ENCODE measurements around the gene ELOB. TPM values are rescaled to one million over a fixed set of nuclear protein-coding genes. Genes with fewer than 3 reads are reported as not detected.

The ELOB gene
- total and polyA plus RNA-seq, 2 of the 8 experiments (the other 6 are each of a cell fraction or from before 2014, with no cell fraction given): 237 to 1,357 TPM

GRCh38 chr16:2771496-2772402, 5.3 kb downstream of the ELOB start:
- Histone ChIP-seq H3K23me2 (ENCODE audit: low read depth, low read length) (peaks cover 7% of the 10 kb centered on the region; the same call in 1 of the 2 replicates), H2BK15ac (ENCODE audit: low read length) (no peak overlapping the region), H4K91ac (replicated peaks; ENCODE audit: insufficient read length, low read length) (no peak overlapping the region), H3K4me1 (replicated peaks in 1 of 4; ENCODE audit: control insufficient read depth in 3 of 4, insufficient read depth in 4 of 4, low read length in 3 of 4) (peaks cover 0 to 3% (median under 1%) of the 10 kb centered on the region in 4 experiments; a peak in 5 of 7 replicates), H3K4me3 (ENCODE audit: extremely low read depth in 1 of 4, insufficient read depth in 2 of 4, low read depth in 3 of 4, low read length in 4 of 4) (no peak overlapping the region), H2AFZ (ENCODE audit: low read length) (no peak overlapping the region), H3K9me3 (ENCODE audit: insufficient read depth in 2 of 2, low read depth in 1 of 2, low read length in 1 of 2) (no peaks in the 10 kb centered on the region), H4K20me1 (replicated peaks in 1 of 2; ENCODE audit: control insufficient read depth in 1 of 2, insufficient read depth in 2 of 2, low read length in 2 of 2) (peaks cover 31 to 49% of the 10 kb centered on the region in 2 experiments), H2BK20ac (ENCODE audit: low read length) (no peak overlapping the region), H2AK5ac (ENCODE audit: low read depth, low read length) (no peak overlapping the region), H4K8ac (ENCODE audit: extremely low read depth, insufficient read depth, low read length) (no peak overlapping the region), H3K9ac (replicated peaks in 1 of 4; ENCODE audit: extremely low read depth in 1 of 4, low read depth in 3 of 4, low read length in 3 of 4) (no peak overlapping the region), H3K4ac (replicated peaks; ENCODE audit: insufficient read length, low read depth, low read length) (no peak overlapping the region), H3K56ac (replicated peaks; ENCODE audit: insufficient read length, low read depth, low read length) (no peak overlapping the region), H3K18ac (ENCODE audit: extremely low read depth, low read length) (no peak overlapping the region), H2BK120ac (replicated peaks; ENCODE audit: low read depth, low read length) (no peak overlapping the region), H3K27ac (ENCODE audit: low read depth, low read length) (no peak overlapping the region), H3K14ac (ENCODE audit: insufficient read length) (no peak overlapping the region), H3K79me1 (ENCODE audit: low read depth, low read length) (peaks cover 15% of the 10 kb centered on the region), H3K79me2 (ENCODE audit: control insufficient read depth in 1 of 2, insufficient read depth in 2 of 2, low read length in 2 of 2) (peaks cover 11 to 48% of the 10 kb centered on the region in 2 experiments), H2BK12ac (ENCODE audit: low read depth, low read length) (no peak overlapping the region), H2BK5ac (ENCODE audit: low read depth, low read length) (no peak overlapping the region), H3K4me2 (ENCODE audit: insufficient read depth in 1 of 2, low read depth in 2 of 2, low read length in 2 of 2) (no peak overlapping the region), H3K23ac (ENCODE audit: insufficient read length) (no peak overlapping the region), H4K5ac (ENCODE audit: insufficient read length, low read depth, low read length) (no peak overlapping the region), H3K27me3 (replicated peaks in 1 of 4; ENCODE audit: control insufficient read depth in 3 of 4, extremely low read depth in 1 of 4, insufficient read depth in 3 of 4, low read length in 3 of 4) (no peaks in the 10 kb centered on the region), H3K36me3 (ENCODE audit: control insufficient read depth in 2 of 4, insufficient read depth in 4 of 4, low read length in 3 of 4) (peaks cover 49 to 82% (median 60%) of the 10 kb centered on the region in 4 experiments)
- DNase-seq (ENCODE audit: low read depth in 1 of 2, low spot score in 2 of 2): no peak
- 95% methylated on average over 18 of the region's 18 CpGs; no CpG with 5 or more reads in 1 of the 2 experiments for WGBS, 2 experiments (ENCODE audit: extremely low coverage in 1 of 2, insufficient coverage in 1 of 2, insufficient read length in 1 of 2, insufficient replicate concordance in 2 of 2, low coverage in 1 of 2, low lambda C conversion rate in 2 of 2, missing lambda C conversion rate in 1 of 2)
- TF ChIP-seq POLR2A (IDR thresholded peaks at IDR 0.05; ENCODE audit: control extremely low read depth in 1 of 2, low read depth in 2 of 2, low read length in 2 of 2) (peak in 1 of 2 experiments; percentile 70; a peak in 1 of 3 replicates), RXRA (IDR thresholded peaks at IDR 0.05; ENCODE audit: insufficient read depth, low read depth, low read length) (no peak), POLR2AphosphoS5 (IDR thresholded peaks at IDR 0.05; ENCODE audit: low read depth, low read length) (peak; percentile 76)
- FAIRE-seq: no peak
- CTCF ChIA-PET (ENCODE audit: partially characterized antibody): interaction anchor here (1.1 kb wide), 1 partner anchor 67 kb away, joined by 3 read pairs; no protein-coding TSS in a partner anchor
- POLR2A ChIA-PET (ENCODE audit: partially characterized antibody): interaction anchor here (0.8 to 9.5 kb wide), 11 partner anchors 8 to 356 kb away, joined by 3 to 180 read pairs (median 4); partner anchors contain the start of gene SRRM2
